NCI-H2227 treated with DMSO at 0.1 percent for 48 hours (cell line): ENCODE measurements around the gene ERMAP.
"Not testable (repeated sequence)": the region's sequence is repeated elsewhere in the genome, so short reads cannot be mapped to it uniquely, and the experiment has no call there.

Source experiments
- DNase-seq: peaks from one replicate; lab custom pipeline; 2025; lab: John Stamatoyannopoulos, UW

The ERMAP gene

GRCh38 chr1:42807056-42807668 is 9.8 kb upstream of the ERMAP start:
- no peak for DNase-seq

GRCh38 chr1:42814815-42815214 is 2.1 kb upstream of the ERMAP start:
- not testable (repeated sequence) for DNase-seq

DNA sequence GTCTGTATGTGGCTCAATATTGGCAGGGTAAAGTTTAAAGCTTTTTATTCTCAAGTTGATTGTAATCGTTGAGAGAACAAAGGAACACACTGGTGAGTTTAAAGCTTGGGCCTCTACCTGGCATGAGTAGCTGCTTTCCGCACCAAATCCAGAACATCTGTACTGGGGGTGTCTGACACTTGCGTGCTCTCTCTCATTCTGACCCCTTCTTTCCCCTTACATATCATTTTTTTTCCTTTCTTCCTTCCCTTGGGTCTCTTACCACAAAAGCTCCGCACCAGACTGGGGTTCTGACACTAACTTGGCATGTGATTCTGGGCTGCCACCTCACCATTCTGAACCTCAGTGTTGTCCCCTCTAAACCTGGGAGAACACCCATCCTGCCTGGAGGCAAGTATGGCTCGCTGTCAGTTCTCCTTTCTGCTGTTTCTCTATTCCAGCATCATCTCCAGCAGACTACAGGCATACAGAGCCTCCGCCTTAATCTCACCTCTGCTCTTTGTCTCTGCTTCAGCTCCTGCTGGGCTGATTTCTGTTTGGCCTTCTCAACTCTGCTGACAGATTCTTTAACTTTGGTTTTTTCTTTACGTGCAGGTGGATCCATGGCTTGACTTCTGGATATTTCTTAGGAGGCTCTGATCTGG is 859 bp upstream of the ERMAP start:
- peak; percentile 10 for DNase-seq

DNA sequence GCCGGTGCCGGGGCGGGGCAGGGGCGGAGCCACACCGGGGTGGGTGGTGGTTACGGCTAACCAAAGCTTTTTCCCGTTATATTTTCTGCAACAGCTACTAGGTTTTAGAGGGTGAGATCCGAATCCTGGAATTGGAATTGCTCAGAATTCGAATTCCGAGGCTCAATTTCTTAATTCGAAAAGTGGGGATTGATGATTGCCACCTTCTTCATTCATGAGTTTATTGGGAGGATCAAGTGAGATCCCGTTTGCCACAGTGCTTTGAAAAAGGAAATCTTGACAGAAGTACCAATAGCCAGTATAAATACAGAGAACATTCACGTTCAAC is 482 bp downstream of the ERMAP start:
- DNase-seq, result no peak

DNA sequence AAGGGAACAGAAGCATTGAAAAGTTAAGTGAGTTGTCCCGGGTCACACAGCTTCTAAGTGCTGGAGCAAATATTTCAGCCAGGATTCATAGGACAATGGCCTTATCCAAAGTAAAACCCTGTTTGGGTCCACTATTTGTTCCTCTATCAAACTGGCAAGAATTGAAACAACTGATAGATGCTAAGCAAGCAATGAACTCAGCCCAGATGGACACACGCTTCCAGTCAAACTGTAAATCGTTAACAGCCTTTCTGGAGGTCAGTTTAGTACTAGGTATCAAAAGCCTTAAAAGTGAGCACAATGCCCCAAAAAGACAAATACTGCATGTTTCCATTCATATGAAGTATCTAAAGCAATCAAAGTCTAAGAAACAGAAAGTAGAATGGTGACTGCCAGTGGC is 1.1 kb downstream of the ERMAP start:
- DNase-seq, result no peak

- no peak for DNase-seq
Observed at GRCh38 chr1:42820813-42821212, 3.9 kb downstream of the ERMAP start.

GRCh38 chr1:42821690-42822089 is 4.8 kb downstream of the ERMAP start:
- DNase-seq, result no peak

- DNase-seq, result no peak
Observed at GRCh38 chr1:42822800-42823392, 6.0 kb downstream of the ERMAP start.

DNA sequence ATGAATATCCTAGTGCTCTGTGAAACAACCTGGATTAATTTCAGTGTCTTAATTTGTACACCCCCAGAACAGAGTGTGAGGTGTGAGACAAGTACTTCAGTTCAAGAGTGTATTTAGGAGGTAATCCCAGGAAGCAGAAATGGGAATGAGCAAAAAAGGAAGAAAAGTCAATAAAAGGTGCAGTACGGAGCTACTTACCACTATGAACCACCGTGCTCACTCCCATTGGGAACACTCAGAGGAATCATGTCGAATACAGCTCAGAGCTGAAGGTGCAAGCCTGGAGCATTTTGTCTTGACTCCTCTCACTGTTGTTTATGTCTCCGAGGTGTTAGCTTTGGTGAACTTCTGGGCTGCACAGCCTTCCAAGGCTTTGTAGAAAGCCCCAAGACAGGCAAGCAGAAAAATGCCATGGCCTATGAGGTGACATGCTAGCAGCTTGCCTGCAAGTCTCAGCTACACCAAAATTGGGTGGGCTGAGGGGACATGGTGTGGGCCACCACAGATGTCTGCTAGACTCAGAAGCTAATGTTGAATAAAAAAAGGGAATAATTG is 7.6 kb downstream of the ERMAP start:
- DNase-seq, result no peak

- no peak for DNase-seq
Observed at GRCh38 chr1:42825036-42825851, 8.3 kb downstream of the ERMAP start.

GRCh38 chr1:42830631-42831030 is 13.7 kb downstream of the ERMAP start:
- no peak for DNase-seq

DNA sequence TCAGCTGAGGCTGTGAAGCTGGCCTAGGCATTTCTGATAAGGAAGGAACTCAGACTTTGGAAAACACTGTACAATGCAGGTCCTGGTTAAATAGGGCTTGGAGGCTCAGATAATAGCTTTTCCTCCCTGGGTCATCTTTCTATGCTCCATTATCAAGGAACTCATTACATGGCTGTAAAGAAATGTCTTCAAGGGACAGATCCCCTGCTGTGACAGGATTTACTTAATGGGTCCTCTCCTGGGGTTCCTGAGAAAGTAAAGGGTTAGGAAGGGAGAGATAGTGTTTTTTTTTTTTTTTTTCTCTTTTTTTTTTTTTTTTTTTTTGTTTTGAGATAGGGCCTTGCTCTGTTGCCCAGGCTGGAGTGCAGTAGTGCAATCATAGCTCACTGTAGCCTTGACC is 14.4 kb downstream of the ERMAP start:
- peak; percentile 66 for DNase-seq

- no peak for DNase-seq
Observed at GRCh38 chr1:42832641-42833240, 15.8 kb downstream of the ERMAP start.

GRCh38 chr1:42833981-42834380 is 17.1 kb downstream of the ERMAP start:
- DNase-seq, result no peak

DNA sequence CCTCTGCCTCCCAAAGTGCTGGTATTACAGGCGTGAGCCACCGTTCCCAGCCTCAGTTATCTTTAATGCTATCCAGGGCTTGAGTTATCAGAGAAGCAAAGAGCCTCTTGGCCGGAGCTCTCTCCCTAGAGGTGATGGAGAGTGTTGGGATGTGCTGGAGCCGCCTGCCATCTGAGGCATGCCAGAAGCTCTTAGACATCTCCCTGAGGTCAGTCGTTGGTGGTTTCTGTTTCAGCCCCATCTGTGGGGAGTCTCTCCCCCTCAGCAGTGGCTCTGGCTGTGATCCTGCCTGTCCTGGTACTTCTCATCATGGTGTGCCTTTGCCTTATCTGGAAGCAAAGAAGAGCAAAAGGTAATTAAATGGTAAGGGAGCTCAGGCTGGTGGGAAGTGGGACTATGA is 17.9 kb downstream of the ERMAP start:
- DNase-seq, result no peak

DNA sequence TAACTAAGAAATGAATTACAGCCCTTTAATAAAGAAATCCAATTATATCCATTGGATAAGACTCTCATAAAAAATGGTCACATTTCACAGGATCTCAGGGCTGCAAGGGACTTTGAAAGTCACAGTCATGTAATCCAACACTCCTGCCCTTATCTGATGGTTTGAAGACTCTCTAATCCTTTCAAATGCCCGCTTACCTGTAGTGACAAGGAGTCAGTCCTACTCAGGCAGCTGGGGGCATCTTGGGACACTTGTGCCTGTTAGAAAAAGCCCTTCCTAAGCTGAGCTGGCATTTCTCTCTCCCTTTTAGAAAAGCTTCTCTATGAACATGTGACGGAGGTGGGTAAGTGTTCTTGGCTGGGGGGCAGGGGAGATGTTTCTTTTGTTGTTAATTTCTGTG is 18.5 kb downstream of the ERMAP start:
- no peak for DNase-seq

DNA sequence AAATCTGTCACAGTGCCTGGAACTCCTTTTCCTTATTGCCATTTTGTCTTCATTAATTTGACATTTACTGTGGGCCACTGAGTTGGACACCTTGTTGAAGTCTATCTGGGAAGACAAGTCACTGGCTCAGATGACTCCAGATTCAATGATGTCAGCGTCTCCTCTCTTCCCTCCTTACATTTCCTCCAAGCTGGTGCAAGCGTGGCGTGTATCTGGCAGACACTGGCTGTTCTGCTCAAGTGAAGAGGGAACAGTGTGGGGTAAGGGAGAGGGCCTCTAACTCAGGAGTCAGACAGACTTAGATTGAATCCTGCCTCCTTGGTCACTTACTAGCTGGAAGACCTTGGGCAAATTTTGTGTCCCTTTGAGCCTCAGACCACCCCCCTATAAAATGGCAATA is 20.8 kb downstream of the ERMAP start:
- DNase-seq, result no peak

- DNase-seq, result no peak
Observed at GRCh38 chr1:42838482-42839190, 21.7 kb downstream of the ERMAP start.

GRCh38 chr1:42841010-42841409 is 24.1 kb downstream of the ERMAP start:
- DNase-seq, result no peak

DNA sequence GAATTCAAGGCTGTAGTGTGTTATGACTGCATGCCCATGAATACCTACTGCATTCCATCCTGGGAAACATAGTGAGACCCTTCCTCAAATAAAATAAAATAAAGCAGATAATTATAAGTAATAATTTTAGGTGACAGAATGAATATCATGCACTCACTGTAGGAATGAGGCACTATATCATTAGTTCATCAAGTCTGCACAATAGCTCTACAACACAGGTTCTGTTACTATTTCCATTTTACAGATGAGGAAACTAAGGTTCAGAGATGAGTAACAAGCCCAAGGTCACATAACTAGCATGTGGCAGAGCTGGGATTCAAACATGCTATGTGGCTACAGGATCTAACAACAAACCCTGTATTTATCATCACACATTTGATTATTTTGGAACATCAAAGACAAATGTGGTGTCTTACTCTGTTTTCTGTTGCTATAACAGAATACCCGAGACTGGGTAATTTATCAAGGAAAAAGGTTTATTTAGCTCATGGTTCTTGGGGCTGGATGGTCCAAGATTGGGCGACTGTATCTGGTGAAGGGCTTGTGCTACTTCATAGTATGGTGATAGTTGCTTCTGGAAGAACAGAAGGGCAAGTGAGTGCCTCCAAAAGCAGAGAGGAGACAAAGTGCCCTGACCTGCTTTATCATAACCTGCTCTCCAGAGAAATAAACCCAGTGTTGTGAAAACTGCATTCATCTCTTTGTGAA is 24.7 kb downstream of the ERMAP start:
- no peak for DNase-seq

DNA sequence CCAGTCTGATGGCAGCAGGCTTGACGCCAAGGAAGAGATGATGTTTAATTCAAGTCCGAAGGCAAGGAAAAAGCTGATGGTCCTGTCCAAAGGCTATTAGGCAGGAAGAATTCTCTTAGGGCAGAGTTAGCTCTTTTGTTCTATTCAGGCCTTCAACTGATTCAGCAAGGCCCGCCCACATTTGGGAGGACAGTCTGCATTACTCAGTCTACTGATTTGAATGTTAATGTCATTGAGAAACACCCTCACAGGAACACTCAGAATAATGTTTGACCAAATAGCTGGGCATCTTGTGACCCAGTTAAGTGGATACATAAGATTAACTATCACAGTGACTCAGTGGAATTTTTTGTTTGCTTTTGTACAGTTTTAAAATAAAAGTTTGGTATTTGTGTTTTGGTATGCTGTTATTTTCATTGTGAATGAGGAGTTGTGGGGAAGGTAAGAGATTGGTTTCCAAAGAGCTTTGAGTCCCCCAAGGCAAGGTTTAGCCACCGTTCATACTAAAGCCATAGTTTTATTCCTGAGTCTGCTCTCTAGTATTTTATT is 27.7 kb downstream of the ERMAP start:
- no peak for DNase-seq
